ENCODE results near the gene ATP2C2.
A peak's percentile ranks its signal among the peaks of the same experiment; 100 is the strongest.
"Not testable (repeated sequence)": the region's sequence is repeated elsewhere in the genome, so short reads cannot be mapped to it uniquely, and the experiment has no call there.

ATP2C2 gene

GRCh38 chr16:84368308-84368996 is at the start of gene ATP2C2:
ATP2C2 (plus strand) TSS chr16:84368538; CDS start chr16:84368616, 78 bp downstream.
- no peak for DNase-seq

DNA sequence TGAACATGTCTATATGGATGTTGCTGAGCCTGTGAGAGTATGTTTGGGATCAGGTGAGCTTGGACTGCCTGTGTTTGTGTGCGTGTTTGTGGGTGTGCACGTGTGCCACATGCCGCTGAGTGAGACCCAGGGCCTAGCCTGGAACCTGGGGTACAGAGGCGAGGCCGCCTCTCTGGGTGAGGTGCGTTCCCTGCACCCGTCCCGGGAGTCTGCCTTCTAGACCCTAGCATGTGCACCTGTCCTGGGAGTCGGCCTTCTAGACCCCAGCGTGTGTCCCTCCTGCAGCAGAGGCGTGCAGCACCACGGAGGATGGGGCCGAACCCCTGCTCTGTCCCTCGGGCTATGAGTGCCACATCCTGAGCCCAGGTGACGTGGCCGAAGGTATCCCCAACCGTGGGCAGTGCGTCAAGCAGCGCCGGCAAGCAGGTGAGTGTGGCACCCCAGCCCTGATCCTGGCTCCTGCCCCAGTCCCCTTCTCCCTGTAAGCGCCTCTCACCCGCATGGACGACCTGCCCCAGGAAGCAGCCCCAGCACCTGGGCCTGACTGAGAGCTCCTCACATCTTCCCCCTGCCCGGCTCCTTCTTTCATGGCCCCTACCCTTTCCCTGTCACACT is 49.1 kb upstream of the ATP2C2 start:
- DNase-seq, result no peak

- no peak for DNase-seq
Measured at GRCh38 chr16:84320511-84320910, 47.8 kb upstream of the ATP2C2 start.

DNA sequence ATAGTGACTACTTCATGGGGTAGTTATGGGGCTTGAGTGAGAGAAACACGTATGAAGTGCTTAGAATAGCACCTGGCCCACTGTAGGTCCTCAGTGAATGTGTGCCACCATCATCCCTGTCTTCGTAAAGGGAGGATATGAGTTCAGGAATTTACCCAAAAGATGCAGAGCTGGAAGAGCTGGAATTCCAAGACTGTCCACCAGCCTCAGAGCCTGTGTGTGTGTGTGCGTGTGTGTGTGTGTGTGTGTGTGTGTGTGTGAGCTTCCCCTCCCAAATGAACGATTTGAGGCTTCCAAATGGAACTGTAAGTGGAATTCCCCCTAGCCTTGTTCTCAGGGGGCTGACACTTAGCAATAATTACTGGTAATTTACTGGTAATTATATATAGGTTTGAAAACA is 46.4 kb upstream of the ATP2C2 start:
- no peak for DNase-seq

DNA sequence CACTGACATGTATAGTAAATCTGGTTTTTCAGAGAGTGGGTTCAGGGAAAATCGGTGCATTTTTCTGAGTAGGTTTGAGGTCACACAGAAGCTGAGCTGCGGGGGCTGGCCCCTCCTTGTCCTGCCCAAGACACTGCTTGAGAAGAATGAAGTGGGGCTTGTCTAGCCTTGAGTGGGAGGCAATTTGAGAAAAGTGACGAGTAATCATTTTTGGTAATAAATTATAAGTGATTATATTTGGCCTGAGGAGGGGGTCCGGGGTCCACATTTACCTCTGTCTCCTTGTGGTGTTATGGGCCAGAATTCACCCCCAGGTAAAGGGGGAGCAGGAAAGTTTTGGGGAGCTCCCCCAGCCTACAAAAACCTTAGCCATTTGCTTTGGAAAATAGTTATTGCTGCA is 45.6 kb upstream of the ATP2C2 start:
- DNase-seq, result no peak

DNA sequence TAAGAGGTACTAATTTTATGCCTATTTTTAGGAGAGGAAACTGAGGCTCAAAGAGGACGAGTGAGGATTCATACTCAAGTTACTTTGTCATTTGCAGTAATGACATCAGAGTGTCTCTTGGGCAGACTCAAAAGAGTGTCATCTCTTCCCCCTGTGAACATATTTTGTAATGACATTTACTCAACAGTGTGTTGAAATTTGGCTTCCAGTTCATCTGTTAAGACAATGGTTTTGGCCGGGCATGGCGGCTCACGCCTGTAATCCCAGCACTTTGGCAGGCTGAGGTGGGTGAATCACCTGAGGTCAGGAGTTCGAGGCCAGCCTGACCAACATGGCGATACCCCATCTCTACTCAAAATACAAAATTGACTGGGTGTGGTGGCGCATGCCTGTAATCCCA is 44.7 kb upstream of the ATP2C2 start:
- no peak for DNase-seq

DNA sequence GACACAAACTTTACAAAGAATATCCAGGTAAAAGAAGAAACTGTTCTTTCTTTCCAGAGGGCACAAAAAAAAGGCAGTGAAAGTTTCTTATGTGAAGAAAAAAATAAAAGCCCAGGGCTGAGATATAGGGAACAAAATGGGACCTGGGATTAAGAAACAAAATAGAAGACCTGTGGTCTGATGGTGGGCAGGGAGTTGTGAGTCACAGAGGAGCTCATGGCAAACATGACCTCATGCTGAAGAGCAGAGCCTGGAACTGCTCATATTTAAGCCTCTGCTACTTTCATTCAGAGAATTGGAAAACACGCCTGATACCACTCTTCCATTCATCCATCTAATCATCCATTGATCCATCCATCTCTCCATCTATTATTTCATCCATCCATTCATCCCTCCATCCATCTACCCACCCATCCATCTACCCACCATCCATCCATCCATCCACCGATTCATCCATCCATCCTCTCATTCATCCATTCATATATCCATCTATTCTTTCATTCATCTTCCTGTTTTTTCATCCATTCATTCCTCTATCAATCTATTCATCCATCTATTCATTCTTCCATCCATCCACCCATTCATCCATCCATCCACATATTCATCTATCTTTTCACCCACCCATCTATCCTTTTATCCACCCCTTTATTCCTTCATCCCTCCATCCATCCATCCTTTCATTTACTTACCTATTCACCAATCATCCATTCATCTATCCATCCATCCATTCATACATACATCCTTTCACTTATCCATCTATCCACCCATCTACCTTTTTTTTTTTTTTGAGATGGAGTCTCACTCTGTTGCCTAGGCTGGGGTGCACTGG is 43.7 kb upstream of the ATP2C2 start:
- DNase-seq, result no peak

GRCh38 chr16:84326545-84326944 is 41.8 kb upstream of the ATP2C2 start:
- DNase-seq, result no peak

DNA sequence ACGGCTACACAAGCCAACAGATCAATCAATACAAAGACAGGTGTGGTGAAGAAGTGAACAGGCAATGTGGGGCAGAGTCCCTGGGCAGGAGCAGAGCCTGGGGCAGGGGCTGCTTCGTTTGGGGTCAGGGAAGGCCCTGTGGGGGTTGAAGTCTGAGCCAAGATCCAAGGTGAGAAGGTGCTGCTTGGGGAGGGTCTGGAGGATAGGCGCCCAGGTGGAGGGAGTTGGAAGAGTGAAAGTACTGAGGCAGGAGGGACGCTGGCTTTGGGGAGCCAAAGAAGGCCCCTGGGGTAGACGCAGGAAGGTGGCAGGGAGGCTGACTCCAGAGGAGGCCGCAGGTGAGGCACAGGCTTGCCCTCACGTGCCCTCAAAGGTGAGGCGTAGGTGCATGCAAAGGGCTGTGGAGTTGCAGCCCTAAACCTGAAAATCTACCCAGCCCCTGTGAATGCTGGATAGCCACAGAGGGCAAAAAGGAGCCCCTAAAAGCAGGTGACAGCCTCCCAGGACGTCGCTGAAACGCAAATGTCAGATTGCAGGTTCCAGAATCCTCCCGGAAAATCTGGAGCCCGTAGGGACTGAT is 40.3 kb upstream of the ATP2C2 start:
- no peak for DNase-seq

DNA sequence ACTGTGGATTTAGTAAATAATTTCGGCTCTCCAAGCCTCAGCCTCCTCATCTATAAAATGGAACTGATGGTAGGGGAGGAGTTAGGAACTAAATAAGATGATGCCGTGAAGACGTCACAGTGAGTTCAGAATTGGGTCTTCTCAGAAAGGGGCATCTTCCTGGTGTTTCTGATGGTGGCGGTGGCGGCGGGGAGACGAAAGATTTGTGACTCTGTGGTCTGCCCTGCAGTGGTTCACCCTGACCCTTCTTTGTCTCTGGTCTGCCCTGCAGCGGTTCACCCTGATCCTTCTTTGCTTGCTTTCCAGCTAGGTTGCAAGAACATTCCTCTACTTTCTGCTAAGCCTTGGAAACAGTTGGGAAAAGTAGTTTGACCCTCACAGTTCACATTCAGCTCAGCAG is 39.3 kb upstream of the ATP2C2 start:
- no peak for DNase-seq

- no peak for DNase-seq
Measured at GRCh38 chr16:84329843-84330684, 38.3 kb upstream of the ATP2C2 start.

GRCh38 chr16:84330685-84331050 is 37.7 kb upstream of the ATP2C2 start:
- DNase-seq, result no peak

- DNase-seq, result no peak
Measured at GRCh38 chr16:84331998-84332780, 36.1 kb upstream of the ATP2C2 start.

DNA sequence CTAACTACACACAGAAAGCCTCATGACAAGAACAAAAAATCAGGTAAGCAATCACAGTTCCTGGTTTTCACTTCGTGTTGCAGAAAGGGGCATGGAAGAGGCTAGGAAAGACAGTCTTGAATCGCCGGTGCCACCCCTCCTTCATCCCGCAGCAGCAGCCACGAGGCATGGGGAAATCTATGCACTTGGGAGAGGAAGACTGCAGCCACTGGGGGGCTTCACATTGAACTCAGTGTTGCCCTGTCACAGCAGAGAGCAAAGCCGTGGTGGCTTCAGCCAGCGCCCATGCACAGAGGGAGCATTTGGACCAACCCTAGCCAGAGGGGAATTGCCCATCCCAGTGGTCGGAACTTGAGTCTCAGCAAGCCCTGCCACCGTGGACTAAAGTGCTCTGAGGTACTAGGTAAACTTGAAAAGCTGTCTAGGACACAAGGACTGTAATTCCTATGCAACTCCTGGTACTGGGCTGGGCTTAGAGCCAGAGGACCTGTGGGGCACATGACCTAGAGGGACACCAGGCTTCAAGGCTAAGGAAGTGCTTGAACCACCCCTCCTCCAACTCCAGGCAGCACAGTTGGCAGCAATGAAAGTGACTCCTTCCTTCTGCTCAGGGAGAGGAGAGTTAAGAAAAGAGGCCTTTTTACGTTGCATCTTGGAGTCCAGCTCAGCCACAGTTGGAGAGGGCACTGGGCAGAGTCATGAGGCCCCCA is 35.2 kb upstream of the ATP2C2 start:
- no peak for DNase-seq

DNA sequence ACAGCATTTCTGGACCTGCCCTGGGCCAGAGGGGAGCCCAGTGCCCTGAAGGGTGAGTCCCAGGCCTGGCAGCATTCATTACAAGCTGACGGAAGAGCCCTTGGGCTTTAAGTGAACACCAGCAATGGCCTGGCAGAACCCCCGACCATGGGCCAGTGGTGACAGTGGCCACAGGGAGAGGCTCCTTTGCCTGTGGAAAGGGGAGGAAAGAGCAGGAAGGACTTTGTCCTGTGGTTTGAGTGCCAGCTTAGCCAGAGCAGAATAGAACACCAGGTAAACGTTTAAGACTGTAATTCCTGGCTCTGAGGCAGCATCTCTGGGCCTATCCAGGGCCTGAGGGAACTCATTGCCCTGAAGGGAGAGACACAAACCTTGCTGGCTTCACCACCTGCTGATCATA is 34.3 kb upstream of the ATP2C2 start:
- no peak for DNase-seq

DNA sequence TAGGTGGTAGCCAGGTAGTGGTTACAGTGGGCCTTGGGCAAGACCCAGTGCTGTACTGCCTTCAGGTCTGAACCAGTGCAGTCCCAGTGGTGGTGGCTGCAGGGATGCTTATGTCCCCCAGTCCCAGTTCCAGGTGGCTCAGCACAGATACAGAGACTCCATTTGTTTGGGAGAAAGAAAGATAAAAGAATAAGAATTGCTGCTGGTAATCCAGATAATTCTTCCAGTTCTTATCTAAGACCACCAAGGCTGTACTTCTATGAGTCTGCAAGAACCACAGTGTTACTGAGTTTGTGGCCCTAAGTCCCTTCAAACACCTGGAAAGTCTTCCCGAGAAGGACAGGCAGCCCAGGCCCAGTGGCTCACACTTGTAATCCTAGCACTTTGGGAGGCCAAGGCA is 33.9 kb upstream of the ATP2C2 start:
- DNase-seq, result peak; percentile 8

DNA sequence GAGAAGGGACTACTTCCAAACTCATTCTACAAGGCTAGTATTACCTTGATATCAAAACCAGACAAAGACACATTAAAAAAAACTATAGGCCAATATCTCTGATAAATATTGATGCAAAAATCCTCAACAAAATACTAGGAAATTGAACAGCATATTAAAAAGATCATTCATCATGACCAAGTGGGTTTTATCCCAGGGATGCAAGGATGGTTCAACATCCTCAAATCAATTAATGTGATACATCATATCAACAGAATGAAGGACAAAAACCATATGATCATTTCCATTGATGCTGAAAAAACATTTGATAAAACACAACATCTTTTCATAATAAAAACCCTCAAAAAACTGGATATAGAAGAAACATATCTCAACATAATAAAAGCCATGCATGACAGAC is 31.1 kb upstream of the ATP2C2 start:
- not testable (repeated sequence) for DNase-seq

DNA sequence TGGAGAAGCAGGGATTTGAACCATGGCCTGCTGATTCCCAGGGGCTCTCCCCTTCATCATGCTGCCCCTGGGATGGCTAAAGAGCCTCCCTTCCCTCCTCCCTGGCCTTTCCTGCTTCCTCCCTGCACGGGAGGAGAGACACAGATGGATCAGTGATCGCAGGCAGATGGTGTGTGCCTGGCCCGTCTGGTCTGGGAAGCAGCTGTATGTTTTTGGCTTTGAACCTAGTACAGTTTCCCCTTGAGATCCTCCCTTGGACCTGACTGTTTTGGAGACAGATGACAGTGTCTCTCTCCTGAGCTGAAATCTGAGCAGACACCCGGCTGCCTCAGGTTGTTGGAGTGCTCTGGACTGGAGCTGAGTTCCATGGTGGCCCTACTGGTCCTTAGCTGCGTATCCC is 29.0 kb upstream of the ATP2C2 start:
- no peak for DNase-seq

DNA sequence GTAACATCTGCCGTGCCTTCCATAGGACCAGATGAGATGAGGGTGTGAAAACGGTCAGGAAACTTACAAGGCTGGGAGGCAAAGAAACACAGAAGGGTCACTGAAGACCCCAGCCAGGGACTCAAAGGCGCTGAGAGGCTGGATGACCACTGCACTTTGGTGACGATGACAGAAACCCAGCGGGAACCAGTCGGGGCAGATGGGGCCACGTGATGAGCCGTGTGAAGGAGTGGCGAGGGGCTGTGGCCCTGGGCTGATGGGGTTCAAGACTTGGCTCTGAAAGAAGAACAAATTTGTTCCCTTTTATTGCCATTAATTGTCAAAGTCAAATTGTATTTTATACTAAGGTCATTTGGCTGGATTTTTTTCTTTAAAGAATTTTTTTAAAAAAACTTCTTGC is 28.6 kb upstream of the ATP2C2 start:
- DNase-seq, result no peak

DNA sequence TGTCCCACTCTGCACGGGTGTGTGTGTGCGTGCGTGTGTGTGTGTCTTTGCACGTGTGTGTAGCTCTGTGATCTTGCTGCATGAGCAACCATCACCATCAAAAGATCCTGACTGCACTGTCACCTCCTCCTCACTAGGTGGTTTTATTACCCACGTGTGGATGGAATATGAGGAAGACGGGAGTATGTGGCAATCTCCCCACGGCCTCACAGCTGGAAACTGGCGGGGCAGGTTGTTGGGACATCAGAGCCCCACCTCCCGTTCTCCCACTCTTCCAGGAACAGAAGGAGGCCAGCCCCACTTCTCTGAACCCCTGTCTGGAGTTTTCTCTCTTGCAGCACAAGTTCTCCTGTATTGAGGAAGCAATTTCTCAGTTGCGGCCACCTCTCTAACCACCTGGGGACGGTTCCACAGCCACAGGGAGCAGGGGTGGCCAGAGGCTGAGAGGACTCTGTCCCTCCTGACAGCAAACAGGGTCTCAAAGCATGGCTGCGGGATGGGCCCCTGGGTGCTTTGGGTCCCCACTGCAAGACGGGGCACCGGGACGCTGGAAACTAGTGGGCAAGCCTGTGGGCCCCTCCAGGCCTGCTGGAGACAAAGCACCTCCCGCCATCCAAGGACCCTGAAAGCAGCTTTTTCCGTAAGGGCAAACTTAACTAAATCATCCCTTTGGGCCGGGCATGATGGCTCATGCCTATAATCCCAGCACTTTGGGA is 27.9 kb upstream of the ATP2C2 start:
- DNase-seq, result peak; percentile 9

Measured in hematopoietic multipotent progenitor cell treated with erythropoietin and hydrocortisone succinate and interleukin-3 and kit ligand, for 4 days (in vitro differentiated cells).